GM23338 (cell line): ENCODE results near the gene ETFA. TPM values are rescaled to one million over a fixed set of nuclear protein-coding genes. Genes with fewer than 3 reads are reported as not detected.

Experiments used
- ATAC-seq: fragments of 200-7000 bp; cut with Tn5 transposase; 3 replicates; pipeline ENCODE4 v1.9.1; 2020
- DNase-seq: peaks from one replicate; pipeline ENCODE4 v3.0.0-alpha.2; 2015; ENCODE audit warnings: low spot score
- H2AFZ ChIP-seq: fragments of 200-600 bp; sonication (generic); 2 replicates; pipeline ENCODE4 v1.8.0; 2016; ENCODE audit warnings: antibody characterized with exemption, mild to moderate bottlenecking, moderate library complexity
- H3F3A ChIP-seq: fragments of 200-600 bp; sonication (generic); replicated peaks from 2 replicates; pipeline ENCODE4 v1.8.0; 2017; ENCODE audit warnings: antibody characterized with exemption, mixed run types, low read depth
- H3K27ac ChIP-seq: fragments of 200-600 bp; sonication (generic); 2 replicates; pipeline ENCODE4 v1.6.1; 2016; ENCODE audit warnings: low read depth
- H3K27me3 ChIP-seq: fragments of 200-600 bp; sonication (generic); 2 replicates; pipeline ENCODE4 v1.8.0; 2016; ENCODE audit warnings: mild to moderate bottlenecking, mixed run types, moderate library complexity; ENCODE audit not compliant: insufficient read depth
- H3K36me3 ChIP-seq: fragments of 200-600 bp; sonication (generic); 2 replicates; pipeline ENCODE4 v1.8.0; 2016; ENCODE audit warnings: mild to moderate bottlenecking; ENCODE audit not compliant: insufficient read depth
- H3K4me1 ChIP-seq: fragments of 200-600 bp; sonication (generic); 2 replicates; pipeline ENCODE4 v1.8.0; 2016; ENCODE audit warnings: mild to moderate bottlenecking, moderate library complexity; ENCODE audit not compliant: insufficient read depth
- H3K4me2 ChIP-seq: fragments of 200-600 bp; sonication (generic); 2 replicates; pipeline ENCODE4 v1.7.1; 2017; ENCODE audit warnings: mixed run types
- H3K4me3 ChIP-seq: fragments of 200-600 bp; sonication (generic); 2 replicates; pipeline ENCODE4 v1.6.1; 2016; ENCODE audit warnings: mixed run types
- H3K79me2 ChIP-seq: fragments of 200-600 bp; sonication (generic); replicated peaks from 2 replicates; pipeline ENCODE4 v1.8.0; 2017; ENCODE audit warnings: mild to moderate bottlenecking; ENCODE audit not compliant: insufficient read depth
- H3K9me2 ChIP-seq: fragments of 200-600 bp; sonication (generic); 2 replicates; pipeline ENCODE4 v1.8.0; 2017; ENCODE audit not compliant: insufficient read depth
- H4K20me1 ChIP-seq: fragments of 200-600 bp; sonication (generic); replicated peaks from 2 replicates; pipeline ENCODE4 v1.8.0; 2017; ENCODE audit warnings: mild to moderate bottlenecking; ENCODE audit not compliant: insufficient read depth
- H3K27ac Mint-ChIP-seq: 2 replicates; pipeline ENCODE4 v1.8.0; 2020; ENCODE audit warnings: inconsistent platforms, mild to moderate bottlenecking, moderate library complexity, mixed read lengths
- H3K27me3 Mint-ChIP-seq: 3 replicates; pipeline ENCODE4 v1.8.0; 2022; ENCODE audit warnings: low read depth, mild to moderate bottlenecking, moderate library complexity, mixed read lengths, inconsistent platforms; ENCODE audit not compliant: insufficient read depth, poor library complexity
- H3K36me3 Mint-ChIP-seq: 3 replicates; pipeline ENCODE4 v1.8.0; 2021; ENCODE audit warnings: low read depth, mild to moderate bottlenecking, inconsistent platforms, moderate library complexity, mixed read lengths
- H3K4me1 Mint-ChIP-seq: 3 replicates; pipeline ENCODE4 v1.8.0; 2020; ENCODE audit warnings: mild to moderate bottlenecking, inconsistent platforms, mixed read lengths
- H3K4me3 Mint-ChIP-seq: 3 replicates; pipeline ENCODE4 v1.8.0; 2021; ENCODE audit warnings: moderate library complexity, mild to moderate bottlenecking, inconsistent platforms, mixed read lengths
- H3K9me3 Mint-ChIP-seq: 3 replicates; pipeline ENCODE4 v1.8.0; 2020; ENCODE audit warnings: moderate library complexity, mild to moderate bottlenecking, inconsistent platforms, mixed read lengths
- CREB1 ChIP-seq: fragments of 250-450 bp; sonication (Bioruptor Pico); IDR thresholded peaks from 2 replicates; pipeline ENCODE4 v1.5.0; 2020; ENCODE audit warnings: low read depth, mild to moderate bottlenecking, moderate library complexity
- NANOG ChIP-seq: IDR thresholded peaks from 2 replicates; pipeline ENCODE4 v1.6.1; 2016; ENCODE audit warnings: antibody characterized with exemption, borderline replicate concordance
- POLR2AphosphoS5 ChIP-seq: IDR thresholded peaks from 2 replicates; pipeline ENCODE4 v1.6.1; 2016; ENCODE audit warnings: antibody characterized with exemption, low read depth
- polyA plus RNA-seq: library from polyadenylated mRNA; unstranded; fragments of >200 nt; fragmentation: Nextera tagmentation; extraction: Ambion mirVana; gene quantifications from 2 replicates; pipeline ENCODE4 v1.2.1, GENCODE V29; 2016
- total RNA-seq: library from RNA; depleted of rRNA; stranded (reverse); fragments of >200 nt; shearing (Covaris generic); gene quantifications from 2 replicates; pipeline ENCODE4 v1.2.3, GENCODE V29; 2014
- TF ChIP-seq, protein P1 (sequence below), 2 experiments: fragments of 200-600 bp in 1 of 2; sonication (generic) in 1 of 2; conservative IDR thresholded peaks; 2 replicates each; pipeline versions ENCODE4 v1.5.1 to v1.6.1; 2016 to 2017; ENCODE audit warnings: antibody characterized with exemption in 2 of 2, low read depth in 2 of 2, mild to moderate bottlenecking in 2 of 2, moderate library complexity in 1 of 2
- TF ChIP-seq, protein P2 (sequence below): fragments of 250-450 bp; sonication (Bioruptor Pico); IDR thresholded peaks from 2 replicates; pipeline ENCODE4 v1.5.0; 2020; ENCODE audit warnings: mild to moderate bottlenecking, moderate library complexity
- TF ChIP-seq, protein P3 (sequence below): IDR thresholded peaks from one replicate; pipeline ENCODE4 v1.6.1; 2018; ENCODE audit warnings: antibody characterized with exemption; ENCODE audit not compliant: unreplicated experiment

ETFA gene
- total and polyA plus RNA-seq, 2 experiments from 2014 or later, result 52.9 to 69.1 TPM

DNA sequence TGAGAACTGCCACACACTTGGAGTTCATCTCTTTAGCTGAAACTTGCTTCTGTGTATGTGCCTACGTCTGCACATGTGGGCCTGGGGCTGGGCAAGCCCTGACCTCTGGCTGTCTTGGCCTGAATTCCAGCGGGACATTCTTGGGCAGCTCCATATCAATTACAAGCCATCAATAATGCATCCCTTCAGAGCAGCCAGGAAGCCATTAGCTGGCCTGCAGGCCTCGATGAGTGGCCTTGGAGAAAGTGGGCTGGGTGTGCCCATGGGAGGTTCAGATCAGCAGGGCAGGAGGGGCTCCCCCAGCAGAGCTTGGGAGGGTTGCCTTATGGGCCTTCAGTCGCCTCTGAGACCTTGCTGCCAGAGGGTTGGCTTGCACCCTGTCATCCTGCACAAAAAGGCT, 124.1 kb downstream of the ETFA start (continued):
- TF ChIP-seq, protein P1, sequence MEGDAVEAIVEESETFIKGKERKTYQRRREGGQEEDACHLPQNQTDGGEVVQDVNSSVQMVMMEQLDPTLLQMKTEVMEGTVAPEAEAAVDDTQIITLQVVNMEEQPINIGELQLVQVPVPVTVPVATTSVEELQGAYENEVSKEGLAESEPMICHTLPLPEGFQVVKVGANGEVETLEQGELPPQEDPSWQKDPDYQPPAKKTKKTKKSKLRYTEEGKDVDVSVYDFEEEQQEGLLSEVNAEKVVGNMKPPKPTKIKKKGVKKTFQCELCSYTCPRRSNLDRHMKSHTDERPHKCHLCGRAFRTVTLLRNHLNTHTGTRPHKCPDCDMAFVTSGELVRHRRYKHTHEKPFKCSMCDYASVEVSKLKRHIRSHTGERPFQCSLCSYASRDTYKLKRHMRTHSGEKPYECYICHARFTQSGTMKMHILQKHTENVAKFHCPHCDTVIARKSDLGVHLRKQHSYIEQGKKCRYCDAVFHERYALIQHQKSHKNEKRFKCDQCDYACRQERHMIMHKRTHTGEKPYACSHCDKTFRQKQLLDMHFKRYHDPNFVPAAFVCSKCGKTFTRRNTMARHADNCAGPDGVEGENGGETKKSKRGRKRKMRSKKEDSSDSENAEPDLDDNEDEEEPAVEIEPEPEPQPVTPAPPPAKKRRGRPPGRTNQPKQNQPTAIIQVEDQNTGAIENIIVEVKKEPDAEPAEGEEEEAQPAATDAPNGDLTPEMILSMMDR (conservative IDR thresholded peaks at IDR 0.05; ENCODE audit: low read depth in 2 of 2), result no peak
- TF ChIP-seq NANOG (no peak), POLR2AphosphoS5 (no peak)
- TF ChIP-seq, protein P2, sequence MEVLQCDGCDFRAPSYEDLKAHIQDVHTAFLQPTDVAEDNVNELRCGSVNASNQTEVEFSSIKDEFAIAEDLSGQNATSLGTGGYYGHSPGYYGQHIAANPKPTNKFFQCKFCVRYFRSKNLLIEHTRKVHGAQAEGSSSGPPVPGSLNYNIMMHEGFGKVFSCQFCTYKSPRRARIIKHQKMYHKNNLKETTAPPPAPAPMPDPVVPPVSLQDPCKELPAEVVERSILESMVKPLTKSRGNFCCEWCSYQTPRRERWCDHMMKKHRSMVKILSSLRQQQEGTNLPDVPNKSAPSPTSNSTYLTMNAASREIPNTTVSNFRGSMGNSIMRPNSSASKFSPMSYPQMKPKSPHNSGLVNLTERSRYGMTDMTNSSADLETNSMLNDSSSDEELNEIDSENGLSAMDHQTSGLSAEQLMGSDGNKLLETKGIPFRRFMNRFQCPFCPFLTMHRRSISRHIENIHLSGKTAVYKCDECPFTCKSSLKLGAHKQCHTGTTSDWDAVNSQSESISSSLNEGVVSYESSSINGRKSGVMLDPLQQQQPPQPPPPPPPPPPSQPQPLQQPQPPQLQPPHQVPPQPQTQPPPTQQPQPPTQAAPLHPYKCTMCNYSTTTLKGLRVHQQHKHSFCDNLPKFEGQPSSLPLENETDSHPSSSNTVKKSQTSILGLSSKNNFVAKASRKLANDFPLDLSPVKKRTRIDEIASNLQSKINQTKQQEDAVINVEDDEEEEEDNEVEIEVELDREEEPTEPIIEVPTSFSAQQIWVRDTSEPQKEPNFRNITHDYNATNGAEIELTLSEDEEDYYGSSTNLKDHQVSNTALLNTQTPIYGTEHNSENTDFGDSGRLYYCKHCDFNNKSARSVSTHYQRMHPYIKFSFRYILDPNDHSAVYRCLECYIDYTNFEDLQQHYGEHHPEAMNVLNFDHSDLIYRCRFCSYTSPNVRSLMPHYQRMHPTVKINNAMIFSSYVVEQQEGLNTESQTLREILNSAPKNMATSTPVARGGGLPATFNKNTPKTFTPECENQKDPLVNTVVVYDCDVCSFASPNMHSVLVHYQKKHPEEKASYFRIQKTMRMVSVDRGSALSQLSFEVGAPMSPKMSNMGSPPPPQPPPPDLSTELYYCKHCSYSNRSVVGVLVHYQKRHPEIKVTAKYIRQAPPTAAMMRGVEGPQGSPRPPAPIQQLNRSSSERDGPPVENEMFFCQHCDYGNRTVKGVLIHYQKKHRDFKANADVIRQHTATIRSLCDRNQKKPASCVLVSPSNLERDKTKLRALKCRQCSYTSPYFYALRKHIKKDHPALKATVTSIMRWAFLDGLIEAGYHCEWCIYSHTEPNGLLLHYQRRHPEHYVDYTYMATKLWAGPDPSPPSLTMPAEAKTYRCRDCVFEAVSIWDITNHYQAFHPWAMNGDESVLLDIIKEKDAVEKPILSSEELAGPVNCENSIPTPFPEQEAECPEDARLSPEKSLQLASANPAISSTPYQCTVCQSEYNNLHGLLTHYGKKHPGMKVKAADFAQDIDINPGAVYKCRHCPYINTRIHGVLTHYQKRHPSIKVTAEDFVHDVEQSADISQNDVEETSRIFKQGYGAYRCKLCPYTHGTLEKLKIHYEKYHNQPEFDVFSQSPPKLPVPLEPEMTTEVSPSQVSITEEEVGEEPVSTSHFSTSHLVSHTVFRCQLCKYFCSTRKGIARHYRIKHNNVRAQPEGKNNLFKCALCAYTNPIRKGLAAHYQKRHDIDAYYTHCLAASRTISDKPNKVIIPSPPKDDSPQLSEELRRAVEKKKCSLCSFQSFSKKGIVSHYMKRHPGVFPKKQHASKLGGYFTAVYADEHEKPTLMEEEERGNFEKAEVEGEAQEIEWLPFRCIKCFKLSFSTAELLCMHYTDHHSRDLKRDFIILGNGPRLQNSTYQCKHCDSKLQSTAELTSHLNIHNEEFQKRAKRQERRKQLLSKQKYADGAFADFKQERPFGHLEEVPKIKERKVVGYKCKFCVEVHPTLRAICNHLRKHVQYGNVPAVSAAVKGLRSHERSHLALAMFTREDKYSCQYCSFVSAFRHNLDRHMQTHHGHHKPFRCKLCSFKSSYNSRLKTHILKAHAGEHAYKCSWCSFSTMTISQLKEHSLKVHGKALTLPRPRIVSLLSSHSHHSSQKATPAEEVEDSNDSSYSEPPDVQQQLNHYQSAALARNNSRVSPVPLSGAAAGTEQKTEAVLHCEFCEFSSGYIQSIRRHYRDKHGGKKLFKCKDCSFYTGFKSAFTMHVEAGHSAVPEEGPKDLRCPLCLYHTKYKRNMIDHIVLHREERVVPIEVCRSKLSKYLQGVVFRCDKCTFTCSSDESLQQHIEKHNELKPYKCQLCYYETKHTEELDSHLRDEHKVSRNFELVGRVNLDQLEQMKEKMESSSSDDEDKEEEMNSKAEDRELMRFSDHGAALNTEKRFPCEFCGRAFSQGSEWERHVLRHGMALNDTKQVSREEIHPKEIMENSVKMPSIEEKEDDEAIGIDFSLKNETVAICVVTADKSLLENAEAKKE (CRISPR knock-in tag), result no peak

- H3K4me3 Mint-ChIP-seq, result no peak overlapping the region
These were observed 125.6 kb downstream of the ETFA start for GRCh38 chr15:76185716-76186115.

More at GRCh38 chr15:76185716-76186115, 125.6 kb downstream of the ETFA start:
- peaks cover 17% of the 10 kb centered on the region for H3K27me3 Mint-ChIP-seq
- H3K4me2 ChIP-seq, result no peak overlapping the region
- no peaks in the 10 kb centered on the region for H3K9me2 ChIP-seq
- no peak overlapping the region for H3K27ac Mint-ChIP-seq
- H3K4me3 ChIP-seq, result no peak overlapping the region
- no peaks in the 10 kb centered on the region for H3K4me1 ChIP-seq
- H3F3A ChIP-seq, result no peaks in the 10 kb centered on the region
- H3K36me3 Mint-ChIP-seq, result no peaks in the 10 kb centered on the region
- H3K27ac ChIP-seq, result no peak overlapping the region
- TF ChIP-seq, protein P3, sequence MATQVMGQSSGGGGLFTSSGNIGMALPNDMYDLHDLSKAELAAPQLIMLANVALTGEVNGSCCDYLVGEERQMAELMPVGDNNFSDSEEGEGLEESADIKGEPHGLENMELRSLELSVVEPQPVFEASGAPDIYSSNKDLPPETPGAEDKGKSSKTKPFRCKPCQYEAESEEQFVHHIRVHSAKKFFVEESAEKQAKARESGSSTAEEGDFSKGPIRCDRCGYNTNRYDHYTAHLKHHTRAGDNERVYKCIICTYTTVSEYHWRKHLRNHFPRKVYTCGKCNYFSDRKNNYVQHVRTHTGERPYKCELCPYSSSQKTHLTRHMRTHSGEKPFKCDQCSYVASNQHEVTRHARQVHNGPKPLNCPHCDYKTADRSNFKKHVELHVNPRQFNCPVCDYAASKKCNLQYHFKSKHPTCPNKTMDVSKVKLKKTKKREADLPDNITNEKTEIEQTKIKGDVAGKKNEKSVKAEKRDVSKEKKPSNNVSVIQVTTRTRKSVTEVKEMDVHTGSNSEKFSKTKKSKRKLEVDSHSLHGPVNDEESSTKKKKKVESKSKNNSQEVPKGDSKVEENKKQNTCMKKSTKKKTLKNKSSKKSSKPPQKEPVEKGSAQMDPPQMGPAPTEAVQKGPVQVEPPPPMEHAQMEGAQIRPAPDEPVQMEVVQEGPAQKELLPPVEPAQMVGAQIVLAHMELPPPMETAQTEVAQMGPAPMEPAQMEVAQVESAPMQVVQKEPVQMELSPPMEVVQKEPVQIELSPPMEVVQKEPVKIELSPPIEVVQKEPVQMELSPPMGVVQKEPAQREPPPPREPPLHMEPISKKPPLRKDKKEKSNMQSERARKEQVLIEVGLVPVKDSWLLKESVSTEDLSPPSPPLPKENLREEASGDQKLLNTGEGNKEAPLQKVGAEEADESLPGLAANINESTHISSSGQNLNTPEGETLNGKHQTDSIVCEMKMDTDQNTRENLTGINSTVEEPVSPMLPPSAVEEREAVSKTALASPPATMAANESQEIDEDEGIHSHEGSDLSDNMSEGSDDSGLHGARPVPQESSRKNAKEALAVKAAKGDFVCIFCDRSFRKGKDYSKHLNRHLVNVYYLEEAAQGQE, result no peak
- TF ChIP-seq, protein P1 (conservative IDR thresholded peaks at IDR 0.05; ENCODE audit: low read depth in 2 of 2), result peak; percentile 62 to 82
- TF ChIP-seq NANOG, result no peak
- no peak for TF ChIP-seq CREB1 (CRISPR knock-in tag)
- H2AFZ ChIP-seq, result no peak overlapping the region
- ATAC-seq, result peak; percentile 83
- peaks cover 14% of the 10 kb centered on the region for H3K4me1 Mint-ChIP-seq
- peak; percentile 81 for DNase-seq
- no peaks in the 10 kb centered on the region for H3K36me3 ChIP-seq
- no peaks in the 10 kb centered on the region for H3K79me2 ChIP-seq
- 0 out of 2 replicates have a peak, but pooled peaks cover 6% of the 10 kb centered on the region for H3K27me3 ChIP-seq
- no peaks in the 10 kb centered on the region for H4K20me1 ChIP-seq
- peaks cover 2% of the 10 kb centered on the region; the same call in 2 of the 3 replicates for H3K9me3 Mint-ChIP-seq
